ENCODE measurements around the gene TGM4. TPM values are rescaled to one million over a fixed set of nuclear protein-coding genes. Genes with fewer than 3 reads are reported as not detected.

Gene TGM4
- total and polyA plus RNA-seq, 3 donors from 2014 or later: 0.68 to 1.4 (median 1.1) TPM

DNA sequence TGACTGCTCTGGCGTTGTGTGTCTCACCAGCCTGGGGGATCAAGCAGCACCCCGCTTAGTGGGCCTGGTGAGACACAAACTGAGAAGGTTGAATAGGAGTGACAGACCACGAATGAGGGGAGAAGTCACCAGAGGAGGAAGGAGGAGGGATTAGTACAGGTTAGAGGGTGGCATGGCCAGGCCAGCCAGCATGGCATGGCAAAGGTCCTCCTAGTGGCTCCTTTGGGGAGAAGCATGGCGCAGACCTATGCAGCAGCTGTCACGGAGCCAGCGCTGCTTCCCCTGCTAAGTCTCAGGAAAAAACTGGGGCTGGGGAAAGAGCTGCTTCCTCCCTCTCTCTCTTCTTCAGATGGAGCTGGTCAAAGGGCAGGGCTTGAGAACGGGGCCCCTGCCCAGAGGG, 53.0 kb downstream of the TGM4 start:
- WGBS, 2 donors: 91 to 92% methylated on average over 7 of the region's 7 CpGs
- H3K4me1 ChIP-seq: peaks cover 27% of the 10 kb centered on the region
- H3K27me3 ChIP-seq: no peaks in the 10 kb centered on the region
- no peaks in the 10 kb centered on the region for H3K36me3 ChIP-seq (ENCODE audit: low read depth, missing control alignments)
- no peak for DNase-seq
- TF ChIP-seq, protein P1, sequence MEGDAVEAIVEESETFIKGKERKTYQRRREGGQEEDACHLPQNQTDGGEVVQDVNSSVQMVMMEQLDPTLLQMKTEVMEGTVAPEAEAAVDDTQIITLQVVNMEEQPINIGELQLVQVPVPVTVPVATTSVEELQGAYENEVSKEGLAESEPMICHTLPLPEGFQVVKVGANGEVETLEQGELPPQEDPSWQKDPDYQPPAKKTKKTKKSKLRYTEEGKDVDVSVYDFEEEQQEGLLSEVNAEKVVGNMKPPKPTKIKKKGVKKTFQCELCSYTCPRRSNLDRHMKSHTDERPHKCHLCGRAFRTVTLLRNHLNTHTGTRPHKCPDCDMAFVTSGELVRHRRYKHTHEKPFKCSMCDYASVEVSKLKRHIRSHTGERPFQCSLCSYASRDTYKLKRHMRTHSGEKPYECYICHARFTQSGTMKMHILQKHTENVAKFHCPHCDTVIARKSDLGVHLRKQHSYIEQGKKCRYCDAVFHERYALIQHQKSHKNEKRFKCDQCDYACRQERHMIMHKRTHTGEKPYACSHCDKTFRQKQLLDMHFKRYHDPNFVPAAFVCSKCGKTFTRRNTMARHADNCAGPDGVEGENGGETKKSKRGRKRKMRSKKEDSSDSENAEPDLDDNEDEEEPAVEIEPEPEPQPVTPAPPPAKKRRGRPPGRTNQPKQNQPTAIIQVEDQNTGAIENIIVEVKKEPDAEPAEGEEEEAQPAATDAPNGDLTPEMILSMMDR (IDR thresholded peaks at IDR 0.05): no peak
- no peak for TF ChIP-seq POLR2A (IDR thresholded peaks at IDR 0.05)
- H3K9me3 ChIP-seq: no peaks in the 10 kb centered on the region
- no peak overlapping the region for H3K27ac ChIP-seq
- H3K4me3 ChIP-seq: no peak overlapping the region
- intact Hi-C loops (cut with DNase I; ENCODE audit: low total_unique reads): no loop called here

DNA sequence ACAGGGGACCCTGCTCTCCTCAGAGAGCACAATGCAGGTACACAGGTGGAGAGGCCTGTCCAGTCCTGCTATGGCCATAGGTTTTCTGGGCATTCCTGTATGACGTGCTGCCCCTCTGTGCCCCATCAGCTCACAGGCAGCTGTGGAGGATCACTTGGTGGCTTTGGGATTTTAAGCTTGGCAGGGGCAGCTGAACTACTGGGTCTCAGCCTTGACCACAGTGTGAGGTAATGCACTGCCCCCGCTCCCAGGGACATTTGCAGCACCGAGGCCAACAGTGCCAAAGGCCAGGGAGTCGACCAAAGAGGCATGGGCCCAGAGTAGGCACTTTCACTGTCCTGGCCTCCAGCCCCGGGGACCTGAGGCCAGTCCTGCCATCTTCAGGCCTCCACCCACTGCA, 55.4 kb downstream of the TGM4 start:
- no peaks in the 10 kb centered on the region for H3K36me3 ChIP-seq (ENCODE audit: low read depth, missing control alignments)
- no peaks in the 10 kb centered on the region for H3K9me3 ChIP-seq
- H3K4me3 ChIP-seq: no peak overlapping the region
- peak overlapping the region in 1 of 2 donors; percentile 0 for H3K27ac ChIP-seq
- H3K4me1 ChIP-seq: peaks cover 30% of the 10 kb centered on the region
- intact Hi-C loops (cut with DNase I; ENCODE audit: low total_unique reads): no loop called here
- TF ChIP-seq, protein P1 (IDR thresholded peaks at IDR 0.05): no peak
- no peak for TF ChIP-seq POLR2A (IDR thresholded peaks at IDR 0.05)
- no peaks in the 10 kb centered on the region for H3K27me3 ChIP-seq
- 72 to 100% methylated on average over 1 to 5 of the region's 5 CpGs for WGBS, 2 donors
- no peak for DNase-seq

DNA sequence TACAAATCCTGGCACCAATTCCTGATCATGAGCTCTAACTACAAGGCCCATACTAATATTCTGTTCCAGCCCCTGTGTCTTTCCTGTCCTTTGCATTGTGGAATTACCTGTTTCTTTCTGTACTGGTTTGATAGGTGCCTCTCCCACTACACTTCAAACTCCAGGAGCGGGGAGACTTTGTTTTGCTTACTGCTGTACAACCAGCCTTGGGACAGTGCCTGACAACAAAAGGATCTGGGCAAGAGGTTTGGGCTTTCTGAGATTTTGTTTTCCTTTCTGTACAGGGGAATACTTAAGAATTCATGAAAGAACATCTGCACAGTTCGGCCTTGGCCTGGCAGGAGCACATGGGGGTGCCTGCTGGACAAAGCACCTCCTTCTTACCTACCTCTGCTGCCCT, 56.5 kb downstream of the TGM4 start:
- no peak overlapping the region for H3K4me3 ChIP-seq
- H3K27me3 ChIP-seq: no peaks in the 10 kb centered on the region
- intact Hi-C loops (cut with DNase I; ENCODE audit: low total_unique reads): no loop called here
- TF ChIP-seq, protein P1 (IDR thresholded peaks at IDR 0.05): no peak
- no peak for TF ChIP-seq POLR2A (IDR thresholded peaks at IDR 0.05)
- DNase-seq: no peak
- peaks cover 27% of the 10 kb centered on the region for H3K4me1 ChIP-seq
- H3K27ac ChIP-seq: peak overlapping the region; percentile 36 to 62
- 63 to 65% methylated on average over 2 of the region's 2 CpGs for WGBS, 2 donors
- no peaks in the 10 kb centered on the region for H3K36me3 ChIP-seq (ENCODE audit: low read depth, missing control alignments)
- H3K9me3 ChIP-seq: no peaks in the 10 kb centered on the region

DNA sequence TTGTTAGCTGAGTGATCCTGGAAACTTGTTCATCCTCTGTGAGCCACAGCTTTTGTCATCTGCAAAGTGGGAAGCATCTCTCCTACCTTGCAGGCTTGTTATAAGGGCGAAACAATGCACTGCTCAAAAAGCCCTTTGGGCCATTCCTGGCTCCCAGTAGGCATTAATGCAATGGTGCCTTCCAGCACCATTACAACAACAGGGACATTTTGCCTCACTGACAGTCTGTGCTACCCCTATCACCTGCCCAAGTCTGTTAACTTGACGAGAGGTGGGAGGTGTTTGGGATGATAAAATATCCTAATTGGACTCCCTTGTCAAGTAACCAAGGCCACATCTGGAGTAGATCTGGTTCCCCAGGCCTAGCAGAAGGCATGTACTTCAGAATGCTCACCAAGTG, 57.4 kb downstream of the TGM4 start:
- Histone ChIP-seq H3K27ac (peak overlapping the region; percentile 36 to 62), H3K4me3 (no peak overlapping the region), H3K36me3 (ENCODE audit: low read depth, missing control alignments) (no peaks in the 10 kb centered on the region), H3K27me3 (no peaks in the 10 kb centered on the region), H3K4me1 (peaks cover 27% of the 10 kb centered on the region), H3K9me3 (no peaks in the 10 kb centered on the region)
- WGBS, 2 donors: 63 to 75% methylated on average over 2 of the region's 2 CpGs
- intact Hi-C loops (cut with DNase I; ENCODE audit: low total_unique reads): no loop called here
- DNase-seq: no peak
- TF ChIP-seq, protein P1 (IDR thresholded peaks at IDR 0.05): no peak
- no peak for TF ChIP-seq POLR2A (IDR thresholded peaks at IDR 0.05)

DNA sequence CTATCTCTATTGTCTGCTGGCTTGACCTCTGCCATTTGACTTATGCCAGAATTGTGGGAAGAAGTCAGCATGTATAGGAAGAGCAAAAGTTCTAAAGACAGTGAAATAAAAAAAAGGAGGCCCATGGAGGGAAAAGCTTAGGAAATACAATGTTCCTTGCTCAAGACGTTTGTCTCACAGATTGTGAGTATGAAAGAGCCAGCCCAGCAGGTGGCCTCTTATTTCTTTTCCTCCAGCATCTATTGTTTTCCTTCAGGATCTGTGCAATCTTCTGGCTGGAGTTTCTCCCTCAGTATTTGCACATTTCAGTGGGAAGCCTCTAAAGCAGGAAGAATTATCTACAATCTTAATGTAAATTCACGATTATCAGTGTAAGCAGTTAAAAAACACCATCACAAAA, 57.9 kb downstream of the TGM4 start:
- Histone ChIP-seq H3K27ac (peak overlapping the region in 1 of 2 donors; percentile 32), H3K9me3 (no peaks in the 10 kb centered on the region), H3K4me3 (no peak overlapping the region), H3K27me3 (no peaks in the 10 kb centered on the region), H3K36me3 (ENCODE audit: low read depth, missing control alignments) (no peaks in the 10 kb centered on the region), H3K4me1 (peaks cover 27% of the 10 kb centered on the region)
- 54 to 55% methylated on average over 2 of the region's 2 CpGs for WGBS, 2 donors
- no peak for TF ChIP-seq POLR2A (IDR thresholded peaks at IDR 0.05)
- intact Hi-C loops (cut with DNase I; ENCODE audit: low total_unique reads): no loop called here
- DNase-seq: no peak

All from testis (tissue), 3 donors.